Neural cell (in vitro differentiated cells): ENCODE measurements around the gene MAGI1. TPM values are rescaled to one million over a fixed set of nuclear protein-coding genes. Genes with fewer than 3 reads are reported as not detected.

Experiments used
- H2AFZ ChIP-seq: fragments of 200-600, 300-800 bp; sonication (generic), shearing (Covaris generic); 2 replicates; pipeline ENCODE4 v1.6.0; 2014; ENCODE audit warnings: low read depth, mild to moderate bottlenecking, antibody characterized with exemption, low read length, moderate library complexity
- H3F3A ChIP-seq: fragments of 200-600 bp; shearing (Covaris generic); 2 replicates; pipeline ENCODE4 v1.6.1; 2016; ENCODE audit warnings: mild to moderate bottlenecking, moderate library complexity, mixed read lengths, antibody characterized with exemption, low read length; ENCODE audit not compliant: insufficient read depth, poor library complexity, severe bottlenecking
- H3K27ac ChIP-seq: fragments of 200-600, 300-800 bp; sonication (generic), shearing (Covaris generic); 2 replicates; pipeline ENCODE4 v1.5.1; 2014; ENCODE audit warnings: mild to moderate bottlenecking, low read length, moderate library complexity
- H3K27me3 ChIP-seq: fragments of 300-800, 200-600 bp; sonication (generic), shearing (Covaris generic); 2 replicates; pipeline ENCODE4 v1.6.0; 2014; ENCODE audit warnings: mild to moderate bottlenecking, low read depth, low read length, moderate library complexity; ENCODE audit not compliant: insufficient read depth
- H3K36me3 ChIP-seq: fragments of 300-800, 200-600 bp; sonication (generic), shearing (Covaris generic); 2 replicates; pipeline ENCODE4 v1.5.1; 2014; ENCODE audit warnings: mild to moderate bottlenecking, antibody characterized with exemption, low read length, moderate library complexity; ENCODE audit not compliant: insufficient read depth
- H3K4me2 ChIP-seq: fragments of 300-800, 200-600 bp; sonication (generic), shearing (Covaris generic); 2 replicates; pipeline ENCODE4 v1.6.0; 2014; ENCODE audit warnings: mild to moderate bottlenecking, low read length
- H3K4me3 ChIP-seq: fragments of 300-800, 200-600 bp; sonication (generic), shearing (Covaris generic); 2 replicates; pipeline ENCODE4 v1.5.1; 2014; ENCODE audit warnings: mild to moderate bottlenecking, low read length, moderate library complexity
- H3K79me2 ChIP-seq: fragments of 200-600 bp; shearing (Covaris generic); replicated peaks from 2 replicates; pipeline ENCODE4 v1.6.0; 2014; ENCODE audit warnings: mild to moderate bottlenecking, low read length, moderate library complexity; ENCODE audit not compliant: insufficient read depth
- H3K9ac ChIP-seq: fragments of 300-800, 200-600 bp; sonication (generic), shearing (Covaris generic); 2 replicates; pipeline ENCODE4 v1.6.1; 2016; ENCODE audit warnings: mild to moderate bottlenecking, low read length, mixed read lengths
- H3K9me2 ChIP-seq: fragments of 200-600 bp; shearing (Covaris generic); 2 replicates; pipeline ENCODE4 v1.6.1; 2016; ENCODE audit warnings: mild to moderate bottlenecking, low read length, mixed read lengths; ENCODE audit not compliant: insufficient read depth
- H3K9me3 ChIP-seq: fragments of 200-600, 300-800 bp; sonication (generic), shearing (Covaris generic); 2 replicates; pipeline ENCODE4 v1.6.1; 2016; ENCODE audit warnings: mild to moderate bottlenecking, mixed run types, low read length, moderate library complexity, mixed read lengths
- H4K20me1 ChIP-seq: fragments of 200-600 bp; shearing (Covaris generic); 2 replicates; pipeline ENCODE4 v1.6.1; 2016; ENCODE audit warnings: mild to moderate bottlenecking, mixed run types; ENCODE audit not compliant: insufficient read depth
- CTCF ChIP-seq: fragments of 450-650 bp; IDR thresholded peaks from 2 replicates; pipeline ENCODE4 v1.5.1; 2014; ENCODE audit warnings: antibody characterized with exemption, mild to moderate bottlenecking, moderate library complexity; ENCODE audit not compliant: poor library complexity, severe bottlenecking
- EP300 ChIP-seq: fragments of 450-650 bp; conservative IDR thresholded peaks from 2 replicates; pipeline ENCODE4 v1.6.1; 2014; ENCODE audit warnings: antibody characterized with exemption, mild to moderate bottlenecking, moderate library complexity; ENCODE audit not compliant: poor library complexity, severe bottlenecking
- EZH2 ChIP-seq: fragments of 200-600, 300-800 bp; shearing (Covaris generic), sonication (generic); IDR thresholded peaks from 2 replicates; pipeline ENCODE4 v1.6.1; 2014; ENCODE audit warnings: antibody characterized with exemption, low read length, borderline replicate concordance, mild to moderate bottlenecking; ENCODE audit not compliant: insufficient read depth, poor library complexity, severe bottlenecking
- MXI1 ChIP-seq: fragments of 450-650 bp; conservative IDR thresholded peaks from 2 replicates; pipeline ENCODE4 v1.6.1; 2014; ENCODE audit warnings: antibody characterized with exemption, mild to moderate bottlenecking; ENCODE audit not compliant: poor library complexity, severe bottlenecking
- POLR2AphosphoS5 ChIP-seq: IDR thresholded peaks from 2 replicates; pipeline ENCODE4 v1.6.1; 2012
- RAD21 ChIP-seq: fragments of 450-650 bp; conservative IDR thresholded peaks from 2 replicates; pipeline ENCODE4 v1.6.1; 2014; ENCODE audit warnings: antibody characterized with exemption, mild to moderate bottlenecking, moderate library complexity
- REST ChIP-seq: IDR thresholded peaks from 2 replicates; pipeline ENCODE4 v1.6.1; 2012; ENCODE audit warnings: borderline replicate concordance
- SMC3 ChIP-seq: fragments of 450-650 bp; conservative IDR thresholded peaks from 2 replicates; pipeline ENCODE4 v1.6.1; 2014; ENCODE audit warnings: antibody characterized with exemption, mild to moderate bottlenecking, moderate library complexity; ENCODE audit not compliant: poor library complexity
- TAF1 ChIP-seq: IDR thresholded peaks from 2 replicates; pipeline ENCODE4 v1.6.1; 2012; ENCODE audit warnings: low read depth
- polyA plus RNA-seq: library from polyadenylated mRNA; depleted of rRNA; stranded (reverse); fragments of >200 nt; gene quantifications from 2 replicates; pipeline ENCODE4 v1.2.3, GENCODE V29; 2014

Gene MAGI1
- polyA plus RNA-seq, 1 donor from 2014 or later: 44.7 TPM

GRCh38 chr3:65901226-65901625 is 137.5 kb downstream of the MAGI1 start:
- Histone ChIP-seq H3K4me2 (no peak overlapping the region), H3K9me3 (no peaks in the 10 kb centered on the region), H3K4me3 (no peak overlapping the region), H3K36me3 (no peaks in the 10 kb centered on the region), H2AFZ (no peak overlapping the region), H4K20me1 (no peaks in the 10 kb centered on the region), H3K27ac (no peak overlapping the region), H3K9ac (no peak overlapping the region), H3K27me3 (no peaks in the 10 kb centered on the region), H3F3A (no peaks in the 10 kb centered on the region), H3K9me2 (no peaks in the 10 kb centered on the region), H3K79me2 (no peaks in the 10 kb centered on the region)
- TF ChIP-seq EP300 (no peak), EZH2 (no peak), POLR2AphosphoS5 (no peak), MXI1 (no peak), REST (no peak), CTCF (no peak), SMC3 (no peak), TAF1 (no peak), RAD21 (no peak)

DNA sequence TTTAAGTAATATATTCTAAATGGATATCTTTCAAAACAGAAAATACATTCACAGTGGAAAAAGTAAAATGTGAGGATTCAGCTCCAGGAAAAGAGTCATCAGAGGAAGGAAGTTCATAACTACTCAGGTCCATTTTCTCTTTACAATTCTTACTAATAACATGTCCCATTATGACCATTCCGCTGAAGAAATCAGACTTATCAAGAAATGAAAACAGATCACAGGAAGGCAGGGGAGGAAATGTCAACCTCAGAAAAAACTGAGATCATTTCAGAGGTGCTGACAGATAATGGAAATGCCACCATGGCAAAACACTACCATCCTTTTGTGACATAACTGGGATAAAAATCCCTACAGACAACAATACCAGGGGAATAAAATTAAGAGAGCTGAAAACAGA is 139.5 kb downstream of the MAGI1 start:
- H4K20me1 ChIP-seq: no peaks in the 10 kb centered on the region
- no peak overlapping the region for H3K4me2 ChIP-seq
- no peak overlapping the region for H3K9ac ChIP-seq
- H3K27me3 ChIP-seq: no peaks in the 10 kb centered on the region
- H2AFZ ChIP-seq: no peak overlapping the region
- no peaks in the 10 kb centered on the region for H3K36me3 ChIP-seq
- TF ChIP-seq REST: no peak
- no peak for TF ChIP-seq RAD21
- TF ChIP-seq MXI1: no peak
- no peak for TF ChIP-seq CTCF
- TF ChIP-seq EZH2: no peak
- TF ChIP-seq POLR2AphosphoS5: no peak
- no peak for TF ChIP-seq SMC3
- no peak for TF ChIP-seq EP300
- no peaks in the 10 kb centered on the region for H3K79me2 ChIP-seq
- no peak overlapping the region for H3K27ac ChIP-seq
- no peaks in the 10 kb centered on the region for H3F3A ChIP-seq
- no peaks in the 10 kb centered on the region for H3K9me3 ChIP-seq
- no peaks in the 10 kb centered on the region for H3K9me2 ChIP-seq
- no peak overlapping the region for H3K4me3 ChIP-seq
